ENCODE measurements around the gene PTPRG. TPM values are rescaled to one million over a fixed set of nuclear protein-coding genes. Genes with fewer than 3 reads are reported as not detected.

PTPRG gene
- total and polyA plus RNA-seq, 11 donors: 8.0 to 48.5 (median 35.4) TPM

DNA sequence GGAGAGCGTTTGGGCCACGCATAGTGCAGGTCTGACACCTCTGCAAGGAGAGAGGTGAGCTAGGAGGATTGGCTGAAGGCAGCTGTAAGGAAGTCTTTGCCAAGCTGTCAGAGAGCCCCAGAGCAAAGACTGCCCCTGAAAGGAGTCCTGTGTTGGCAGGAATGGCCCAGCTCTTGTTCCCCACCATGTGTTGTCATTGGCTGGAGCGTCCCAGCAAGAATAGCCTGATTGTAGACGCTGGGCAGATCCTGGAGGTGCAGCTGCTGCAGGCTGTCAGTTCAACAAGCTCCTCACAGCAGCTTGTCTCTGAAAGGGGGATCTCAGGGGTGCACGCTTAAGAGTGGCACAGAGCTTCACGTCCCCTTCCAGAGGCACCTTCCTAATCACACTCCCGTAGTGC lies 574.4 kb downstream of the PTPRG start:
- 84 to 89% (median 89%) methylated on average over 7 of the region's 7 CpGs for WGBS, 4 donors

DNA sequence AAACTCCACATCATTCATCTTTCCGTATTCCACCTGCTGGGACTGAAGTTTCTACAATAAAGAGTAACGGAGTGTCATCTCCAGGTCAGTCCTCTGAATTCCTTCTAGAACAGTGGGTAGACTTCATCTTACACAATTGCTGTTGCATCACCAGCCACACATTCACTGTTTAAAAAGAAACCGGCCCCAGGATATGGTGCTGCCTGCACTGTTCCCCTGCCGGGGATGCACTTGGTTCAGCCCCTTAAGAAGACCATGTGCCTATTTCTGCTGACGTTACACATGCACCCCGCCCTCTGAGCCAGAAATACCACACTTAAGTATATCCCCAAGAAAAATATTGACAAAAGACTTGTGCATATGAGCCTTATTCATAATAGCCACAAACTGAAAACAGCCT lies 578.6 kb downstream of the PTPRG start:
- WGBS, 4 donors: 87 to 91% (median 90%) methylated on average over 6 of the region's 6 CpGs
- H3K27ac ChIP-seq: no peak overlapping the region

More for the DNA sequence above, 574.4 kb downstream of the PTPRG start:
- Histone ChIP-seq H3K9me3 (no peaks in the 10 kb centered on the region), H3K36me3 (peaks cover 0 to 6% (median 0%) of the 10 kb centered on the region in 9 donors), H3K4me1 (peaks cover 5 to 48% (median 27%) of the 10 kb centered on the region in 12 donors), H3K27ac (no peak overlapping the region), H3K27me3 (no peaks in the 10 kb centered on the region), H3K4me3 (no peak overlapping the region)
- no peak for TF ChIP-seq POLR2A (IDR thresholded peaks at IDR 0.05)
- TF ChIP-seq, protein P1, sequence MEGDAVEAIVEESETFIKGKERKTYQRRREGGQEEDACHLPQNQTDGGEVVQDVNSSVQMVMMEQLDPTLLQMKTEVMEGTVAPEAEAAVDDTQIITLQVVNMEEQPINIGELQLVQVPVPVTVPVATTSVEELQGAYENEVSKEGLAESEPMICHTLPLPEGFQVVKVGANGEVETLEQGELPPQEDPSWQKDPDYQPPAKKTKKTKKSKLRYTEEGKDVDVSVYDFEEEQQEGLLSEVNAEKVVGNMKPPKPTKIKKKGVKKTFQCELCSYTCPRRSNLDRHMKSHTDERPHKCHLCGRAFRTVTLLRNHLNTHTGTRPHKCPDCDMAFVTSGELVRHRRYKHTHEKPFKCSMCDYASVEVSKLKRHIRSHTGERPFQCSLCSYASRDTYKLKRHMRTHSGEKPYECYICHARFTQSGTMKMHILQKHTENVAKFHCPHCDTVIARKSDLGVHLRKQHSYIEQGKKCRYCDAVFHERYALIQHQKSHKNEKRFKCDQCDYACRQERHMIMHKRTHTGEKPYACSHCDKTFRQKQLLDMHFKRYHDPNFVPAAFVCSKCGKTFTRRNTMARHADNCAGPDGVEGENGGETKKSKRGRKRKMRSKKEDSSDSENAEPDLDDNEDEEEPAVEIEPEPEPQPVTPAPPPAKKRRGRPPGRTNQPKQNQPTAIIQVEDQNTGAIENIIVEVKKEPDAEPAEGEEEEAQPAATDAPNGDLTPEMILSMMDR (IDR thresholded peaks at IDR 0.05): no peak
- ATAC-seq: peak in 1 of 4 donors; percentile 14
- no peak for DNase-seq
- intact Hi-C loops (cut with DNase I): loop anchor here in 2 of 10 donors (10.0 kb wide), 2 partner anchors 211 to 571 kb away; partner anchors contain the start of gene PTPRG (in 1 of the 2)

DNA sequence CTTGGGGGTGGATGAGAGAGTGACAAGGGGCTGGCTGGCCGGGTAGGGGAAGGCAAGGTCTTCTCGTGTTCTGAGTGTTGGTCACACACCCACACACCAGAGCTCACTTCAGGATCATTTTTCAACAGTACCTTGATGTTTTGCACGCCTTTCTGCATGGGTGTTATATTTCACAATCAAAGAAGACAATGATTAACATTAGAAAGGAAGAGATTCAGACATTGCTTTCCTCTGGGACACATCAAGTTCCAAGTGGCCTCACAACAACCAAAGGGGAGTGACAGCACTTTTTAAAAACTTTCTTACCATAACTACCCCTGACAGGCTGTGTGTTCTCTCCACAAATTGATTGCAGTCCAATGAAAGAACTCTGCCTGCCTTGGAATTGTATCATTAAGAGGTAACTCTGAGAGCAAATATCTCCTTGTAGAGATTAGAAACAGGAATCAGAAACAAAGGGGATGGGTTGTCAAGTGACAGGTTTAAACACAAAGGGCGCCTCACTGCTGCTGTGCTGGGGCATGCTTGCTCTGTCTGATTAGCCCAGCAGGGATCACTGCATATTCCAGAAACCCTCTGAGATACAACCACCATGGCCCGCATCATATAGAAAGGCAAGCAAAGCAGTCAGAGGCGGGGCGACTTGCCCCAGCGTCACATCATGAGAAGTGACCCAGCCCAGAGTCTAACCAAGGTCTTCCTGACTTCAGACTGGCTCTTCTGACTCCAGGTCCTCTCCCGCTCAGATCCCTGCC lies 581.1 kb downstream of the PTPRG start:
- TF ChIP-seq, protein P1 (IDR thresholded peaks at IDR 0.05): no peak
- no peak for TF ChIP-seq POLR2A (IDR thresholded peaks at IDR 0.05)
- no peak overlapping the region for H3K4me3 ChIP-seq
- peak in 1 of 4 donors; percentile 62 for ATAC-seq
- peaks cover 0 to 28% (median 9%) of the 10 kb centered on the region in 12 donors for H3K4me1 ChIP-seq
- intact Hi-C loops (cut with DNase I): loop anchor here in 2 of 10 donors (5.0 kb wide), 2 partner anchors 35 to 580 kb away; partner anchors contain the start of gene PTPRG (in 1 of the 2)
- DNase-seq: no peak
- peak overlapping the region in 1 of 12 donors; percentile 1 for H3K27ac ChIP-seq
- H3K27me3 ChIP-seq: no peaks in the 10 kb centered on the region
- no peaks in the 10 kb centered on the region for H3K9me3 ChIP-seq
- H3K36me3 ChIP-seq: peaks cover 0 to 6% (median 0%) of the 10 kb centered on the region in 9 donors
- 77 to 90% (median 87%) methylated on average over 9 of the region's 9 CpGs for WGBS, 4 donors

More for the DNA sequence above, 578.6 kb downstream of the PTPRG start:
- ATAC-seq (no peak), DNase-seq (no peak)
- no peaks in the 10 kb centered on the region for H3K27me3 ChIP-seq
- no peaks in the 10 kb centered on the region for H3K9me3 ChIP-seq
- no peak for TF ChIP-seq POLR2A (IDR thresholded peaks at IDR 0.05)
- TF ChIP-seq, protein P1 (IDR thresholded peaks at IDR 0.05): no peak
- intact Hi-C loops (cut with DNase I): loop anchor here in 4 of 10 donors (5.0 to 10.0 kb wide), 4 partner anchors 37 to 578 kb away; partner anchors contain the start of gene PTPRG (in 2 of the 4)
- peaks cover 0 to 6% (median 0%) of the 10 kb centered on the region in 9 donors for H3K36me3 ChIP-seq
- H3K4me3 ChIP-seq: no peak overlapping the region
- H3K4me1 ChIP-seq: peaks cover 0 to 25% (median 6%) of the 10 kb centered on the region in 12 donors

DNA sequence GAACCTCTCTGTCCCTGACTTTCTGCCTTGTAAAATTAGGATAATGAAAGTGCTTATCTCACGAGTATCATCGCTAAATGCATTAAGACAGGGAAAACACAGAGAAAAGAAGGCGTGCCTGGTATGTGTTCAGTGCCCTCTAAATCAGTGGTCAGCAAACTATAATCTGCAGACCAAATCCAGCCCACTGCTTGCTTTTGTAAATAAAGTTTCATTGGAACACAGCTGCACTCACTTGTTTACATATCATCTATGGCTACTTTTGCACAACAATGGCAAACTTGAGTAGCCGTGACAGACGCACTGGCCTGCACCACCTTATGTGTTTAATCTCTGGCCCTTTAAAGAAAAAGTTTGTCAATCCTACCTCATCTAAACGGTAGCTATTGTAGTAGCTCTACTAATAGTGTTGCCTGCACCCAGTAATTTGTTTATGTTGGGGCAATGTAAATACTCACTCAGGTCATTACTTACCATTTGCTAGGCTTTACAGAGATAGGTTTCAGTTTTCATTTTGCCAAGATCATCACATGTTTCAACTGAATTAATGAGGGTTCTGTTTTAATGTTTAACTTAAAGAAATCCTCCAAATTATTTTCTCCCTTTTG lies 582.6 kb downstream of the PTPRG start:
- WGBS, 4 donors: 70 to 77% (median 76%) methylated on average over 6 of the region's 6 CpGs
- no peaks in the 10 kb centered on the region for H3K9me3 ChIP-seq
- H3K4me1 ChIP-seq: peaks cover 0 to 28% (median 9%) of the 10 kb centered on the region in 12 donors

More for the DNA sequence above, 582.6 kb downstream of the PTPRG start:
- no peak for ATAC-seq
- no peak for DNase-seq
- H3K4me3 ChIP-seq: no peak overlapping the region
- TF ChIP-seq, protein P1 (IDR thresholded peaks at IDR 0.05): no peak
- no peak for TF ChIP-seq POLR2A (IDR thresholded peaks at IDR 0.05)
- intact Hi-C loops (cut with DNase I): loop anchor here in 2 of 10 donors (5.0 kb wide), 2 partner anchors 33 to 582 kb away; partner anchors contain the start of gene PTPRG (in 1 of the 2)
- no peaks in the 10 kb centered on the region for H3K27me3 ChIP-seq
- H3K27ac ChIP-seq: peak overlapping the region in 9 of 12 donors; percentile 1 to 81 (median 48)
- peaks cover 0 to 6% (median 0%) of the 10 kb centered on the region in 9 donors for H3K36me3 ChIP-seq
